Mucosa of rectum (tissue), 2 donors: ENCODE data around the gene SHTN1.

Experiments used
- H3K27ac ChIP-seq, 2 donors: one replicate each; pipeline ENCODE4 v1.7.0; 2013; ENCODE audit warnings: inconsistent platforms in 2 of 2, low read depth in 2 of 2, low read length in 2 of 2
- H3K27me3 ChIP-seq, 2 donors: one replicate each; pipeline ENCODE4 v1.7.0; 2013; ENCODE audit warnings: low read length in 2 of 2; ENCODE audit not compliant: control insufficient read depth in 2 of 2, insufficient read depth in 2 of 2
- H3K36me3 ChIP-seq, 2 donors: one replicate each; pipeline ENCODE4 v1.7.0; 2013; ENCODE audit warnings: low read length in 2 of 2; ENCODE audit not compliant: control insufficient read depth in 2 of 2, insufficient read depth in 2 of 2
- H3K4me1 ChIP-seq, 2 donors: one replicate each; pipeline ENCODE4 v1.7.0; 2013; ENCODE audit warnings: low read length in 2 of 2, mild to moderate bottlenecking in 1 of 2; ENCODE audit not compliant: control insufficient read depth in 2 of 2, insufficient read depth in 2 of 2
- H3K4me3 ChIP-seq, 2 donors: one replicate each; pipeline ENCODE4 v1.7.0; 2013; ENCODE audit warnings: low read length in 2 of 2
- H3K9ac ChIP-seq, 2 donors: one replicate each; pipeline ENCODE4 v1.7.0; 2013; ENCODE audit warnings: low read length in 2 of 2, low read depth in 1 of 2, mild to moderate bottlenecking in 1 of 2
- H3K9me3 ChIP-seq, 2 donors: one replicate each; pipeline ENCODE4 v1.7.0; 2013; ENCODE audit warnings: low read length in 2 of 2; ENCODE audit not compliant: control insufficient read depth in 2 of 2
- donor health status: healthy.
- donor health status: Normal muscosa, but diverticular disease.

Gene SHTN1

DNA sequence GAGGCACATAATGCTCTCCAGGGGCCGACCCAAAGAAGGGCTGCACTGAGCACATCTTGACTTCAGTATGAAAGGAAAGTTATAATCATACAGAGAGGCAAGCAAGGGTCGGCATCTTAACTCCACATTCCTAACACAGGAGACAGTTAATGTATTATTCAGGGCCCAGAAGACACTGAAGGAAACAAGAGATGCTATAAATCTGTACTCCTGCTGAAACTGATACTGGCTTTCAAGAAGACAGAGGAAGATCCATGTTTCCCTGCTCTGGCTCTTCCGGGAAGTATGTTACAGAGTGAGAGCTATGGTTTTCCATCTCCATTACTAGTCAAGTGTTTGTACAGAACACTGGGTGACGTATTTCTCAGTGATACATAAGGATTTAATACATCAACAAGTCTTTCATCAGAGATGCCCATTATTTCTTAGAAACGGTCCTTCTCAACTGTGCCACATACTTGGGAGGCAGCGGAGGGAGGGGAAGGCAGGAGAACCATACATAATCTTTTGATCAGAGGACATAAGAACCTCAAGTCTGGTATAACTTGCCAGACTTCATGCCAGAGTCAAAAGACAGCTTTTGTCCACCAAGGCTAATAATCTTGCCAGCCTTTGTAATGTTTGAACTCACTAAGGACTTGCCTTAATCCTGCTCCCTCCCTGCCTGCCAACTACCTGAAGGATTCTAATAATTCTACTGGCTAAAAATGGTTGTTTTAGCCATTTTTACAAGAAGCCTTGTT, 97.6 kb downstream of the SHTN1 start:
- Histone ChIP-seq H3K4me3 (no peak overlapping the region), H3K9ac (no peak overlapping the region), H3K27me3 (no peaks in the 10 kb centered on the region), H3K36me3 (peaks cover 0 to 14% of the 10 kb centered on the region in 2 donors), H3K9me3 (no peaks in the 10 kb centered on the region), H3K27ac (no peak overlapping the region), H3K4me1 (no peaks in the 10 kb centered on the region)

- H3K9ac ChIP-seq: no peak overlapping the region
- no peaks in the 10 kb centered on the region for H3K9me3 ChIP-seq
- no peaks in the 10 kb centered on the region for H3K27me3 ChIP-seq
- H3K27ac ChIP-seq: no peak overlapping the region
- peaks cover 0 to 8% of the 10 kb centered on the region in 2 donors for H3K36me3 ChIP-seq
- H3K4me1 ChIP-seq: no peaks in the 10 kb centered on the region
- H3K4me3 ChIP-seq: no peak overlapping the region
Observed at GRCh38 chr10:116905845-116906210, 99.2 kb downstream of the SHTN1 start.

DNA sequence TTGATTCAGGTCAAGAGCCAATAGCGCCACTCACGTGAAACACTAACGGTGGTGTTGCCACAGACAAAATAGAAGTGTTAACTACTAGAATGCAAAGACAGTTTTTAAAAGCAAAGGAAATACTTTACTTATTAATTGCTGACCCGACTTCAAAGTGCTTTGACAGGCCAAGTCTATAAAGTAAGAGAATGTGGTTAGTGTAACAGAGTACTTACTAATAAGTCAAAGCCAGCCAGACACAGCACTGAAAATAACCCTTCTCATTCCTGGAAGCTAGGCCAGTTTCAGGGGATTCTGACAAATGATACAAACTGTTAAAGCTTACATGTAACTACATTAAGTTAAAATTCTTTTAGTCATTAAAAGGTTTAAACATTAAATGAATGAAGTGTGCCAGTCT, 105.4 kb downstream of the SHTN1 start:
- H3K27ac ChIP-seq: no peak overlapping the region
- H3K36me3 ChIP-seq: peaks cover 0 to 8% of the 10 kb centered on the region in 2 donors
- H3K9me3 ChIP-seq: no peaks in the 10 kb centered on the region
- no peaks in the 10 kb centered on the region for H3K27me3 ChIP-seq
- H3K4me3 ChIP-seq: no peak overlapping the region
- H3K4me1 ChIP-seq: no peaks in the 10 kb centered on the region
- no peak overlapping the region for H3K9ac ChIP-seq

- Histone ChIP-seq H3K27ac (no peak overlapping the region), H3K9me3 (no peaks in the 10 kb centered on the region), H3K4me1 (peaks cover 5 to 12% of the 10 kb centered on the region in 2 donors), H3K36me3 (no peaks in the 10 kb centered on the region), H3K4me3 (no peak overlapping the region), H3K9ac (no peak overlapping the region), H3K27me3 (no peaks in the 10 kb centered on the region)
Observed at GRCh38 chr10:116893686-116894037, 111.3 kb downstream of the SHTN1 start.

- no peak overlapping the region for H3K27ac ChIP-seq
Observed at GRCh38 chr10:116892907-116893685, 111.9 kb downstream of the SHTN1 start.

GRCh38 chr10:116891208-116891607, 113.8 kb downstream of the SHTN1 start:
- Histone ChIP-seq H3K9me3 (no peaks in the 10 kb centered on the region), H3K36me3 (no peaks in the 10 kb centered on the region), H3K4me1 (peaks cover 9 to 19% of the 10 kb centered on the region in 2 donors), H3K27me3 (no peaks in the 10 kb centered on the region), H3K27ac (no peak overlapping the region), H3K9ac (no peak overlapping the region), H3K4me3 (no peak overlapping the region)

More at GRCh38 chr10:116892907-116893685, 111.9 kb downstream of the SHTN1 start:
- H3K4me3 ChIP-seq: peak overlapping the region; percentile 2 to 10
- H3K36me3 ChIP-seq: no peaks in the 10 kb centered on the region
- H3K9ac ChIP-seq: no peak overlapping the region
- H3K4me1 ChIP-seq: peaks cover 9 to 18% of the 10 kb centered on the region in 2 donors
- no peaks in the 10 kb centered on the region for H3K9me3 ChIP-seq
- no peaks in the 10 kb centered on the region for H3K27me3 ChIP-seq

DNA sequence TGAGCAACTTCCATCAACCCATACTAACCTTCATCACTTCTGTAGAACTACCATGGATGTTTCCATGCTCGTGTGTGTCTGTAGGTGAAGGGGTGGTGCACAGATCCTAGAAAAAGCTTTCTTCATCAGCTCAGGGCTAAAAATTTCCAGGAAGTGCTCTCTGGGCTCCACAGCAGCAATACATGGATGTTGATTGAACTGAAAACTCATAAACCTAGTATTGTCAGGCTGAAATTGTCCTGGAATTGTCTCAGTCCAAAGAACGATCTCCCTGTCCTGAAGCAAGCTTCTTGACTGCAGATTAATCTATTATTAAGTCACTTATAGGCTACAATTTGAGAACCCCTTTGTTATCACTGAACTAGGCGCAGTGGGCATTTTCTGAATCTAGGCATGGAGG, 115.9 kb downstream of the SHTN1 start:
- Histone ChIP-seq H3K27me3 (no peaks in the 10 kb centered on the region), H3K4me3 (peak overlapping the region in 1 of 2 donors; percentile 15), H3K9ac (peak overlapping the region in 1 of 2 donors; percentile 8), H3K9me3 (no peaks in the 10 kb centered on the region), H3K4me1 (peaks cover 9 to 19% of the 10 kb centered on the region in 2 donors), H3K36me3 (no peaks in the 10 kb centered on the region), H3K27ac (peak overlapping the region; percentile 16 to 58)

DNA sequence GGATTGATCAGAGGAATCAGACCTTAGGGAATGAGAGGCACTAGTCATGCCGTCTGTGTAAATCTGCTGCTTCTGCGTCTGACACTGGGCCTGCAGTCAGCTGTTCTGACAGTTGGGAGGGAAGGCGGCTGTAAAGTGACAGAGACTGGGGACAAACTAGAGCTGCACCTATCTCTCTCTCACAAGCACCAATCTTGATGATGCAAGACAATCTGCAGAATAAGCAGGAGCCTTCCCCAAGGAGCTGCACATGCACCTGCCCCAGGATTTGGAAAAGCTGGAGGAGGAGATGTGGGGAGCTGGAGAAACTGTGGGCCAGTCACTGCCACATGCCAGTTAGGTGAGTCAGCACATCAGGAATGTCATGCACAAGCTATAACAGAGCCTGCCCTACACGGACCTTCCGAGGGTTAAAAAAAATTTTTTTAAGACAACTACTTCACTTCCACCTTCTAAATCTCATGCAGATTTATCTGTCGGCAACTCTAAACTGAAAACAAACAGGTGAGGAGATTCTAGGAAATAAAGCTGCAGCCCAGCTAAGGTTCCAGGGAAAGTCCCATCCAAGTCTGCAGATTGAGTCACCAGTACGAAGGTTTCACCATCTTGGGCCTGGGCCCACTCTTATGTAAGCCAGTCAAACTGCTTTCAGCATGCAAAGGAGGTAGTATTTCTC, 116.5 kb downstream of the SHTN1 start:
- peak overlapping the region; percentile 16 to 58 for H3K27ac ChIP-seq
- no peaks in the 10 kb centered on the region for H3K36me3 ChIP-seq
- H3K9me3 ChIP-seq: no peaks in the 10 kb centered on the region
- H3K27me3 ChIP-seq: no peaks in the 10 kb centered on the region
- H3K4me3 ChIP-seq: peak overlapping the region in 1 of 2 donors; percentile 15
- H3K4me1 ChIP-seq: peaks cover 9 to 19% of the 10 kb centered on the region in 2 donors
- no peak overlapping the region for H3K9ac ChIP-seq

- H3K9ac ChIP-seq: no peak overlapping the region
- H3K9me3 ChIP-seq: no peaks in the 10 kb centered on the region
- H3K4me3 ChIP-seq: no peak overlapping the region
- H3K27me3 ChIP-seq: no peaks in the 10 kb centered on the region
- H3K27ac ChIP-seq: no peak overlapping the region
- no peaks in the 10 kb centered on the region for H3K36me3 ChIP-seq
- peaks cover 9 to 11% of the 10 kb centered on the region in 2 donors for H3K4me1 ChIP-seq
Observed at GRCh38 chr10:116886772-116887171, 118.2 kb downstream of the SHTN1 start.

GRCh38 chr10:116882639-116883038, 122.3 kb downstream of the SHTN1 start:
- no peak overlapping the region for H3K9ac ChIP-seq
- no peaks in the 10 kb centered on the region for H3K27me3 ChIP-seq
- no peaks in the 10 kb centered on the region for H3K4me1 ChIP-seq
- H3K9me3 ChIP-seq: no peaks in the 10 kb centered on the region
- H3K36me3 ChIP-seq: no peaks in the 10 kb centered on the region
- no peak overlapping the region for H3K4me3 ChIP-seq
- no peak overlapping the region for H3K27ac ChIP-seq
